ENCODE measurements around the gene KMO. TPM values are rescaled to one million over a fixed set of nuclear protein-coding genes. Genes with fewer than 3 reads are reported as not detected.

KMO gene
- total RNA-seq, 1 experiment from 2014 or later: 5.8 TPM

GRCh38 chr1:241641773-241642592 lies 109.8 kb downstream of the KMO start:
- Histone ChIP-seq H2AFZ (ENCODE audit: low read length) (no peak overlapping the region), H3K9me2 (replicated peaks; ENCODE audit: insufficient read depth, low read length) (no peaks in the 10 kb centered on the region), H3K27ac (ENCODE audit: low read length) (0 out of 2 replicates have a peak overlapping the region, but pooled peaks have one; percentile 7), H4K20me1 (ENCODE audit: insufficient read depth, low read depth, low read length) (peaks cover 12% of the 10 kb centered on the region; the same call in 1 of the 2 replicates), H3K9ac (ENCODE audit: low read length) (no peak overlapping the region), H3K36me3 (ENCODE audit: insufficient read depth, low read length) (no peaks in the 10 kb centered on the region), H3K4me1 (ENCODE audit: low read length) (peaks cover 28% of the 10 kb centered on the region), H3K4me2 (ENCODE audit: low read depth, low read length, poor library complexity, severe bottlenecking) (peak overlapping the region; percentile 70), H3K9me3 (ENCODE audit: low read length) (no peaks in the 10 kb centered on the region), H3K79me2 (ENCODE audit: low read length) (no peaks in the 10 kb centered on the region), H3K4me3 (ENCODE audit: low read length) (no peak overlapping the region), H3K27me3 (ENCODE audit: low read length) (no peaks in the 10 kb centered on the region)
- DNase-seq: no peak

GRCh38 chr1:241642593-241642944 lies 110.4 kb downstream of the KMO start:
- Histone ChIP-seq H3K4me3 (ENCODE audit: low read length) (no peak overlapping the region), H4K20me1 (ENCODE audit: insufficient read depth, low read depth, low read length) (peaks cover 8% of the 10 kb centered on the region; the same call in 1 of the 2 replicates), H2AFZ (ENCODE audit: low read length) (no peak overlapping the region), H3K9ac (ENCODE audit: low read length) (no peak overlapping the region), H3K9me3 (ENCODE audit: low read length) (no peaks in the 10 kb centered on the region), H3K4me2 (ENCODE audit: low read depth, low read length, poor library complexity, severe bottlenecking) (no peak overlapping the region), H3K27me3 (ENCODE audit: low read length) (no peaks in the 10 kb centered on the region), H3K9me2 (replicated peaks; ENCODE audit: insufficient read depth, low read length) (no peaks in the 10 kb centered on the region), H3K36me3 (ENCODE audit: insufficient read depth, low read length) (no peaks in the 10 kb centered on the region), H3K4me1 (ENCODE audit: low read length) (peaks cover 28% of the 10 kb centered on the region), H3K79me2 (ENCODE audit: low read length) (no peaks in the 10 kb centered on the region), H3K27ac (ENCODE audit: low read length) (no peak overlapping the region)
- no peak for DNase-seq

- H3K27me3 ChIP-seq (ENCODE audit: low read length): no peaks in the 10 kb centered on the region
These were observed 112.1 kb downstream of the KMO start for GRCh38 chr1:241644259-241644658.

GRCh38 chr1:241645199-241645598 lies 113.0 kb downstream of the KMO start:
- Histone ChIP-seq H3K4me3 (ENCODE audit: low read length) (no peak overlapping the region), H2AFZ (ENCODE audit: low read length) (no peak overlapping the region), H3K4me1 (ENCODE audit: low read length) (peaks cover 18% of the 10 kb centered on the region), H3K4me2 (ENCODE audit: low read depth, low read length, poor library complexity, severe bottlenecking) (no peak overlapping the region), H3K27ac (ENCODE audit: low read length) (no peak overlapping the region), H3K79me2 (ENCODE audit: low read length) (no peaks in the 10 kb centered on the region), H3K9me3 (ENCODE audit: low read length) (no peaks in the 10 kb centered on the region), H4K20me1 (ENCODE audit: insufficient read depth, low read depth, low read length) (no peaks in the 10 kb centered on the region), H3K36me3 (ENCODE audit: insufficient read depth, low read length) (no peaks in the 10 kb centered on the region), H3K27me3 (ENCODE audit: low read length) (no peaks in the 10 kb centered on the region), H3K9me2 (replicated peaks; ENCODE audit: insufficient read depth, low read length) (no peaks in the 10 kb centered on the region), H3K9ac (ENCODE audit: low read length) (no peak overlapping the region)
- no peak for DNase-seq

More at GRCh38 chr1:241644259-241644658, 112.1 kb downstream of the KMO start:
- no peak for DNase-seq
- Histone ChIP-seq H3K9ac (ENCODE audit: low read length) (no peak overlapping the region), H3K4me1 (ENCODE audit: low read length) (peaks cover 21% of the 10 kb centered on the region), H2AFZ (ENCODE audit: low read length) (no peak overlapping the region), H3K36me3 (ENCODE audit: insufficient read depth, low read length) (no peaks in the 10 kb centered on the region), H3K4me2 (ENCODE audit: low read depth, low read length, poor library complexity, severe bottlenecking) (no peak overlapping the region), H3K4me3 (ENCODE audit: low read length) (no peak overlapping the region), H4K20me1 (ENCODE audit: insufficient read depth, low read depth, low read length) (no peaks in the 10 kb centered on the region), H3K9me3 (ENCODE audit: low read length) (no peaks in the 10 kb centered on the region), H3K79me2 (ENCODE audit: low read length) (no peaks in the 10 kb centered on the region), H3K27ac (ENCODE audit: low read length) (no peak overlapping the region), H3K9me2 (replicated peaks; ENCODE audit: insufficient read depth, low read length) (no peaks in the 10 kb centered on the region)

Other genes with a start within 250 kb of the KMO start
- gene RGS7, start 175.2 kb upstream of the KMO start, total RNA-seq (2014; rRNA removed; shearing (Covaris generic); ENCODE audit: low replicate concordance): not detected in 2 replicates
- 40.3 and 58.3 TPM in 2 replicates for gene FH, start 12.6 kb upstream of the KMO start, total RNA-seq (2014; rRNA removed; shearing (Covaris generic); ENCODE audit: low replicate concordance)
- gene CHML, start 108.0 kb downstream of the KMO start, total RNA-seq (2014; rRNA removed; shearing (Covaris generic); ENCODE audit: low replicate concordance): 3.2 and 41.1 TPM in 2 replicates
- 3.6 and 4.6 TPM in 2 replicates for gene OPN3, start 108.0 kb downstream of the KMO start, total RNA-seq (2014; rRNA removed; shearing (Covaris generic); ENCODE audit: low replicate concordance)
- gene WDR64, start 119.9 kb downstream of the KMO start, total RNA-seq (2014; rRNA removed; shearing (Covaris generic); ENCODE audit: low replicate concordance): not detected in 2 replicates

All from Karpas-422 (cell line).